CD14-positive monocyte (primary cell): ENCODE measurements around the gene TRAFD1. TPM values are rescaled to one million over a fixed set of nuclear protein-coding genes. Genes with fewer than 3 reads are reported as not detected.

ENCODE experiments used
- DNase-seq, 3 donors: peaks; one replicate each; pipeline ENCODE4 v3.0.0-alpha.2; 2011 to 2022
- H2AFZ ChIP-seq: 2 replicates; pipeline ENCODE4 v1.6.0; 2012; ENCODE audit warnings: mild to moderate bottlenecking, low read depth, low read length, inconsistent platforms; ENCODE audit not compliant: insufficient read depth, poor library complexity, severe bottlenecking
- H3K27ac ChIP-seq, 2 donors: 1 replicate in 1 of 2; 2 replicates in 1 of 2; pipeline ENCODE4 v1.5.1; 2012 to 2013; ENCODE audit warnings: low read length in 2 of 2, control low read depth in 1 of 2, inconsistent platforms in 1 of 2, low read depth in 1 of 2, mild to moderate bottlenecking in 1 of 2
- H3K27me3 ChIP-seq, 2 donors: one replicate each; pipeline versions ENCODE4 v1.6.0 to v1.6.1; 2011 to 2013; ENCODE audit warnings: low read length in 2 of 2; ENCODE audit not compliant: control insufficient read depth in 2 of 2, insufficient read depth in 2 of 2
- H3K36me3 ChIP-seq, 2 donors: replicated peaks in 1 of 2; 1 replicate in 1 of 2; 2 replicates in 1 of 2; pipeline versions ENCODE4 v1.5.1 to v1.6.1; 2012 to 2013; ENCODE audit warnings: low read length in 2 of 2, control low read depth in 1 of 2, inconsistent platforms in 1 of 2, mild to moderate bottlenecking in 1 of 2; ENCODE audit not compliant: insufficient read depth in 2 of 2, control insufficient read depth in 1 of 2
- H3K4me1 ChIP-seq, 2 donors: 1 replicate in 1 of 2; 2 replicates in 1 of 2; pipeline versions ENCODE4 v1.5.1 to v1.6.1; 2012 to 2013; ENCODE audit warnings: low read length in 2 of 2, control low read depth in 1 of 2, inconsistent platforms in 1 of 2, mild to moderate bottlenecking in 1 of 2, moderate library complexity in 1 of 2; ENCODE audit not compliant: insufficient read depth in 2 of 2, control insufficient read depth in 1 of 2
- H3K4me2 ChIP-seq: replicated peaks from 2 replicates; pipeline ENCODE3; 2012; ENCODE audit warnings: low read length, moderate library complexity, mild to moderate bottlenecking; ENCODE audit not compliant: poor library complexity, severe bottlenecking; ENCODE audit errors: extremely low read depth
- H3K4me3 ChIP-seq, 3 experiments: fragments of 200-600 bp in 1 of 3; sonication (generic) in 1 of 3; replicated peaks in 1 of 3; 1 replicate in 2 of 3; 2 replicates in 1 of 3; pipeline ENCODE4 v1.5.1; 2011 to 2013; ENCODE audit warnings: low read length in 3 of 3, mild to moderate bottlenecking in 3 of 3, control low read depth in 2 of 3, low read depth in 2 of 3, inconsistent platforms in 1 of 3, moderate library complexity in 1 of 3
- H3K79me2 ChIP-seq: 2 replicates; pipeline ENCODE4 v1.6.0; 2012; ENCODE audit warnings: mild to moderate bottlenecking, control low read depth, inconsistent platforms, low read length, moderate library complexity; ENCODE audit not compliant: insufficient read depth
- H3K9ac ChIP-seq: 2 replicates; pipeline ENCODE4 v1.6.0; 2017; ENCODE audit warnings: low read length, mild to moderate bottlenecking; ENCODE audit not compliant: insufficient read depth, poor library complexity, severe bottlenecking
- H3K9me3 ChIP-seq, 2 donors: replicated peaks in 1 of 2; 1 replicate in 1 of 2; 2 replicates in 1 of 2; pipeline versions ENCODE4 v1.5.1 to v1.6.1; 2012 to 2013; ENCODE audit warnings: low read length in 2 of 2, control low read depth in 1 of 2; ENCODE audit not compliant: control insufficient read depth in 1 of 2, insufficient read depth in 1 of 2
- H4K20me1 ChIP-seq: 2 replicates; pipeline ENCODE4 v1.6.0; 2012; ENCODE audit warnings: mild to moderate bottlenecking, low read length, control low read depth, moderate library complexity; ENCODE audit not compliant: insufficient read depth
- H3K27ac Mint-ChIP-seq, 7 donors: one replicate each; pipeline ENCODE4 v1.8.0; 2020; ENCODE audit warnings: mild to moderate bottlenecking in 7 of 7, mixed read lengths in 7 of 7, moderate library complexity in 6 of 7, inconsistent platforms in 2 of 7
- H3K27me3 Mint-ChIP-seq, 3 donors: one replicate each; pipeline ENCODE4 v1.8.0; 2021 to 2022; ENCODE audit warnings: low read depth in 3 of 3, mild to moderate bottlenecking in 3 of 3, mixed read lengths in 3 of 3, moderate library complexity in 3 of 3, inconsistent platforms in 1 of 3
- H3K36me3 Mint-ChIP-seq, 2 donors: one replicate each; pipeline ENCODE4 v1.8.0; 2020; ENCODE audit warnings: mixed read lengths in 2 of 2, inconsistent platforms in 1 of 2, mild to moderate bottlenecking in 1 of 2
- H3K4me1 Mint-ChIP-seq: one replicate; pipeline ENCODE4 v1.8.0; 2020; ENCODE audit warnings: mild to moderate bottlenecking, mixed read lengths
- H3K4me3 Mint-ChIP-seq, 2 donors: one replicate each; pipeline ENCODE4 v1.8.0; 2020; ENCODE audit warnings: mild to moderate bottlenecking in 2 of 2, mixed read lengths in 2 of 2, moderate library complexity in 1 of 2
- H3K9me3 Mint-ChIP-seq, 7 donors: one replicate each; pipeline ENCODE4 v1.8.0; 2020 to 2022; ENCODE audit warnings: mixed read lengths in 7 of 7, mild to moderate bottlenecking in 6 of 7, moderate library complexity in 6 of 7, inconsistent platforms in 2 of 7
- WGBS: methylation state at CpG from one replicate; pipeline ENCODE4 v1.1.5; 2013; ENCODE audit warnings: missing lambda C conversion rate; ENCODE audit not compliant: insufficient coverage; 5-methylcytosine and 5-hydroxymethylcytosine counted together
- intact Hi-C, 2 donors: fragments of 100-400 bp; cut with micrococcal nuclease; formaldehyde crosslinking; loops; one replicate each; pipeline versions ENCODE4 v1.15.0 to v1.15.1; 2023
- polyA plus RNA-seq, 3 donors: library from polyadenylated mRNA; depleted of rRNA in 1 of 3; unstranded in 2 of 3; stranded (reverse) in 1 of 3; fragments of 300-500 nt in 2 of 3; fragments of >200 nt in 1 of 3; fragmentation: Illumina TruSeq in 2 of 3; gene quantifications; 1 replicate in 2 of 3; 2 replicates in 1 of 3; pipeline ENCODE4 v1.2.3, GENCODE V29; 2012 to 2021
- TF ChIP-seq, protein P1 (sequence below): fragments of 200-600 bp; IDR thresholded peaks from one replicate; pipeline ENCODE4 v1.8.0; 2022; ENCODE audit warnings: antibody characterized with exemption, mild to moderate bottlenecking

Gene TRAFD1
- polyA plus RNA-seq, 3 donors: 35.2 to 83.6 (median 82.3) TPM

DNA sequence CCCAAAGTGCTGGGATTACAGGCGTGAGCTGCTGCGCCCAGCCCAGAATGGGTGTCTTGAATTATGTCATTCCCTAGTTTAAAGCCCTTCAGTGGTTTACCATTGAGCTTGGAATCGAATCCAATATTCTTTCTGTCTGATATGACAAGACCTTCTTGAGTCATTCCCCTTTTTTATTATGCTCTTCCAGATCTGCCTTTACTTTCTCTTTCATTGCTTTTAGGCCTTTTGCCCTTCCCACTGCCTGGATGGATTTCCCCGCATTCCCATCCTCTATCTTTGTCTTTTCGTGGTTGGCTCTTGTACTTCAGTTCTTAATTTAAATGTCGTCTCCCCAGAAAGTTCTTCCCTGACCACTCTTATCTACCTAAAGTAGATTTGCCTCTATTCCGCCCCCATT lies 1.6 kb downstream of the TRAFD1 start:
- H3K4me3 Mint-ChIP-seq: peak overlapping the region; percentile 86 to 91
- Histone ChIP-seq H3K4me1 (peaks cover 53 to 68% of the 10 kb centered on the region in 2 donors), H3K4me2 (peak overlapping the region; percentile 95), H3K4me3 (peak overlapping the region in 1 of 3 experiments; percentile 95), H4K20me1 (peaks cover 6% of the 10 kb centered on the region), H2AFZ (no peak overlapping the region), H3K9ac (no peak overlapping the region), H3K79me2 (peaks cover 57% of the 10 kb centered on the region), H3K27me3 (no peaks in the 10 kb centered on the region), H3K36me3 (no peaks in the 10 kb centered on the region), H3K27ac (peak overlapping the region; percentile 20 to 67), H3K9me3 (no peaks in the 10 kb centered on the region)
- peaks cover 53% of the 10 kb centered on the region for H3K4me1 Mint-ChIP-seq
- TF ChIP-seq, protein P1, sequence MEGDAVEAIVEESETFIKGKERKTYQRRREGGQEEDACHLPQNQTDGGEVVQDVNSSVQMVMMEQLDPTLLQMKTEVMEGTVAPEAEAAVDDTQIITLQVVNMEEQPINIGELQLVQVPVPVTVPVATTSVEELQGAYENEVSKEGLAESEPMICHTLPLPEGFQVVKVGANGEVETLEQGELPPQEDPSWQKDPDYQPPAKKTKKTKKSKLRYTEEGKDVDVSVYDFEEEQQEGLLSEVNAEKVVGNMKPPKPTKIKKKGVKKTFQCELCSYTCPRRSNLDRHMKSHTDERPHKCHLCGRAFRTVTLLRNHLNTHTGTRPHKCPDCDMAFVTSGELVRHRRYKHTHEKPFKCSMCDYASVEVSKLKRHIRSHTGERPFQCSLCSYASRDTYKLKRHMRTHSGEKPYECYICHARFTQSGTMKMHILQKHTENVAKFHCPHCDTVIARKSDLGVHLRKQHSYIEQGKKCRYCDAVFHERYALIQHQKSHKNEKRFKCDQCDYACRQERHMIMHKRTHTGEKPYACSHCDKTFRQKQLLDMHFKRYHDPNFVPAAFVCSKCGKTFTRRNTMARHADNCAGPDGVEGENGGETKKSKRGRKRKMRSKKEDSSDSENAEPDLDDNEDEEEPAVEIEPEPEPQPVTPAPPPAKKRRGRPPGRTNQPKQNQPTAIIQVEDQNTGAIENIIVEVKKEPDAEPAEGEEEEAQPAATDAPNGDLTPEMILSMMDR: no peak
- H3K36me3 Mint-ChIP-seq: peaks cover 3 to 6% of the 10 kb centered on the region in 2 donors
- H3K27ac Mint-ChIP-seq: peak overlapping the region in 6 of 7 donors; percentile 14 to 91 (median 68)
- peaks cover 0 to 4% (median 0%) of the 10 kb centered on the region in 3 donors for H3K27me3 Mint-ChIP-seq
- no peak for DNase-seq
- peaks cover 0 to 3% (median 0%) of the 10 kb centered on the region in 7 donors for H3K9me3 Mint-ChIP-seq
- 94% methylated on average over 2 of the region's 7 CpGs for WGBS
- intact Hi-C loops: loop anchor here in 1 of 2 donors (5.0 to 10.0 kb wide), 2 partner anchors 258 to 285 kb away; partner anchors contain the start of gene HECTD4

DNA sequence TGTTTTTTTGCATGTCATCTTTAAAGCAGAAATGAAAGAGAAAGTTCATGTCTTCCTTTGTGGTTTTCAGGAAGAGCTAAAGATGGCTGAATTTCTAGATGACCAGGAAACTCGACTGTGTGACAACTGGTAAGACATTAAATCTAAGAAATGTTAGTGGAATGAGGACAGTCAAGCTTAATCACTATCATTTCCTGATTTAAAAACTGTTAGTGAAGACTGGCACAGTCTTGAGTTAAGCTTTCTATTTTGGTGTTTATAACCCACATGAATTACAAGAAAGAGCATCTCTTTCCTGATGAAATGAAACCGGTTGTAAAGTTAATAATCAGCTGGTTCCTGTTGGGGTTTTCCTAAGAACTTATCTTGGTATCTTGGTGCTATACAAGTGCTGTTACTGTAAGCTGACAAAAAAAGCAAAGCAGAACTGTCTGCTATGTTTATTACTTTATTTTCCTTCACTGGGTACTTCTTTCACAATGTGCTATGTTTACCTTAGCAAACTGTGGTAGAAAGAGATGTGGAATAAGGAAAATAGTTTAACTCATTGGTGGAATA lies 5.2 kb downstream of the TRAFD1 start:
- Mint-ChIP-seq H3K36me3 (peaks cover 21 to 31% of the 10 kb centered on the region in 2 donors), H3K4me3 (peak overlapping the region; percentile 51 to 68), H3K4me1 (peaks cover 63% of the 10 kb centered on the region), H3K27ac (peak overlapping the region; percentile 82 to 92 (median 86)), H3K27me3 (no peaks in the 10 kb centered on the region), H3K9me3 (peaks cover 0 to 3% (median 0%) of the 10 kb centered on the region in 7 donors)
- Histone ChIP-seq H3K27me3 (no peaks in the 10 kb centered on the region), H3K36me3 (peaks cover 12 to 27% of the 10 kb centered on the region in 2 donors), H3K4me3 (peak overlapping the region; percentile 27 to 75 (median 72)), H3K79me2 (peaks cover 87% of the 10 kb centered on the region), H3K4me2 (peak overlapping the region; percentile 81), H4K20me1 (peaks cover 35% of the 10 kb centered on the region), H3K4me1 (peaks cover 51 to 77% of the 10 kb centered on the region in 2 donors), H3K27ac (peak overlapping the region in 1 of 2 donors; percentile 89), H3K9me3 (no peaks in the 10 kb centered on the region), H2AFZ (peak overlapping the region; percentile 60), H3K9ac (peak overlapping the region; percentile 55)
- intact Hi-C loops: loop anchor here in 1 of 2 donors (5.0 kb wide), 1 partner anchor 277 kb away; the partner anchor contains the start of gene RPL6
- 0% methylated on average over 1 of the region's 2 CpGs for WGBS
- TF ChIP-seq, protein P1: no peak
- DNase-seq: peak; percentile 39 to 76 (median 69)
